Memory B cell (primary cell): ENCODE results near the gene TMEM244.
"Not testable (repeated sequence)": the region's sequence is repeated elsewhere in the genome, so short reads cannot be mapped to it uniquely, and the experiment has no call there.

Experiments used
- ATAC-seq: fragments of 150-1000 bp; cut with Tn5 transposase; 2 replicates; pipeline ENCODE4 v1.10.0; 2021; ENCODE audit warnings: low read depth, mild to moderate bottlenecking, moderate library complexity
- DNase-seq, 2 donors: peaks; one replicate each; pipeline ENCODE4 v3.0.0; 2022; ENCODE audit warnings: low spot score in 2 of 2
- H3K27ac Mint-ChIP-seq: one replicate; pipeline ENCODE4 v1.8.0; 2022; ENCODE audit warnings: mild to moderate bottlenecking, moderate library complexity, mixed read lengths
- H3K27me3 Mint-ChIP-seq: one replicate; pipeline ENCODE4 v1.8.0; 2022; ENCODE audit warnings: mixed read lengths
- H3K36me3 Mint-ChIP-seq: one replicate; pipeline ENCODE4 v1.8.0; 2022; ENCODE audit warnings: mild to moderate bottlenecking, mixed read lengths
- H3K4me1 Mint-ChIP-seq: one replicate; pipeline ENCODE4 v1.8.0; 2022; ENCODE audit warnings: mixed read lengths
- H3K4me3 Mint-ChIP-seq: one replicate; pipeline ENCODE4 v1.8.0; 2022; ENCODE audit warnings: mild to moderate bottlenecking, moderate library complexity, mixed read lengths
- H3K9me3 Mint-ChIP-seq: one replicate; pipeline ENCODE4 v1.8.0; 2022; ENCODE audit warnings: mixed read lengths

TMEM244 gene

GRCh38 chr6:129853996-129854711 lies 7.0 kb downstream of the TMEM244 start:
- Mint-ChIP-seq H3K9me3 (peaks cover 2% of the 10 kb centered on the region), H3K27me3 (no peaks in the 10 kb centered on the region), H3K4me3 (no peak overlapping the region), H3K36me3 (no peaks in the 10 kb centered on the region), H3K27ac (no peak overlapping the region), H3K4me1 (no peaks in the 10 kb centered on the region)
- no peak for ATAC-seq
- DNase-seq = no peak

GRCh38 chr6:129852257-129852858 lies 8.8 kb downstream of the TMEM244 start:
- Mint-ChIP-seq H3K27me3 (peaks cover 7% of the 10 kb centered on the region), H3K4me1 (no peaks in the 10 kb centered on the region), H3K36me3 (peaks cover 1% of the 10 kb centered on the region), H3K27ac (no peak overlapping the region), H3K9me3 (peaks cover 2% of the 10 kb centered on the region), H3K4me3 (no peak overlapping the region)
- ATAC-seq (no peak), DNase-seq (no peak)

GRCh38 chr6:129849456-129849855 lies 11.7 kb downstream of the TMEM244 start:
- ATAC-seq = no peak
- Mint-ChIP-seq H3K9me3 (no peaks in the 10 kb centered on the region), H3K27ac (no peak overlapping the region), H3K4me1 (no peaks in the 10 kb centered on the region), H3K4me3 (no peak overlapping the region), H3K36me3 (peaks cover 1% of the 10 kb centered on the region), H3K27me3 (peaks cover 7% of the 10 kb centered on the region)
- no peak for DNase-seq

- no peak overlapping the region for H3K4me3 Mint-ChIP-seq
- no peak for DNase-seq
- peaks cover 7% of the 10 kb centered on the region for H3K27me3 Mint-ChIP-seq
- peaks cover 1% of the 10 kb centered on the region for H3K36me3 Mint-ChIP-seq
- no peak overlapping the region for H3K27ac Mint-ChIP-seq
- ATAC-seq = no peak
- H3K9me3 Mint-ChIP-seq = no peaks in the 10 kb centered on the region
- no peaks in the 10 kb centered on the region for H3K4me1 Mint-ChIP-seq
Observed at GRCh38 chr6:129846761-129847160, 14.4 kb downstream of the TMEM244 start.

GRCh38 chr6:129845696-129846095 lies 15.4 kb downstream of the TMEM244 start:
- no peaks in the 10 kb centered on the region for H3K4me1 Mint-ChIP-seq
- peaks cover 7% of the 10 kb centered on the region for H3K27me3 Mint-ChIP-seq
- no peak overlapping the region for H3K4me3 Mint-ChIP-seq
- no peak overlapping the region for H3K27ac Mint-ChIP-seq
- ATAC-seq (no peak), DNase-seq (no peak)
- H3K9me3 Mint-ChIP-seq = no peaks in the 10 kb centered on the region
- H3K36me3 Mint-ChIP-seq = peaks cover 1% of the 10 kb centered on the region

GRCh38 chr6:129844118-129844891 lies 16.8 kb downstream of the TMEM244 start:
- Mint-ChIP-seq H3K27me3 (peaks cover 7% of the 10 kb centered on the region), H3K27ac (no peak overlapping the region), H3K4me3 (no peak overlapping the region), H3K4me1 (no peaks in the 10 kb centered on the region), H3K9me3 (no peaks in the 10 kb centered on the region), H3K36me3 (peaks cover 1% of the 10 kb centered on the region)
- ATAC-seq (no peak), DNase-seq (no peak)

- no peak overlapping the region for H3K4me3 Mint-ChIP-seq
- H3K27ac Mint-ChIP-seq = no peak overlapping the region
- DNase-seq (no peak), ATAC-seq (no peak)
- H3K9me3 Mint-ChIP-seq = no peaks in the 10 kb centered on the region
- H3K27me3 Mint-ChIP-seq = peaks cover 8% of the 10 kb centered on the region
- no peaks in the 10 kb centered on the region for H3K4me1 Mint-ChIP-seq
- H3K36me3 Mint-ChIP-seq = peaks cover 1% of the 10 kb centered on the region
Observed at GRCh38 chr6:129843573-129843972, 17.5 kb downstream of the TMEM244 start.

- H3K4me3 Mint-ChIP-seq = no peak overlapping the region
- DNase-seq (no peak), ATAC-seq (no peak)
- H3K36me3 Mint-ChIP-seq = peaks cover under 1% of the 10 kb centered on the region
- H3K27me3 Mint-ChIP-seq = peaks cover 4% of the 10 kb centered on the region
- no peaks in the 10 kb centered on the region for H3K9me3 Mint-ChIP-seq
- no peak overlapping the region for H3K27ac Mint-ChIP-seq
- H3K4me1 Mint-ChIP-seq = no peaks in the 10 kb centered on the region
Observed at GRCh38 chr6:129842881-129843409, 18.2 kb downstream of the TMEM244 start.

GRCh38 chr6:129842137-129842536 lies 19.0 kb downstream of the TMEM244 start:
- H3K4me3 Mint-ChIP-seq = no peak overlapping the region
- DNase-seq (no peak), ATAC-seq (no peak)
- peaks cover 2% of the 10 kb centered on the region for H3K27me3 Mint-ChIP-seq
- no peak overlapping the region for H3K27ac Mint-ChIP-seq
- H3K36me3 Mint-ChIP-seq = no peaks in the 10 kb centered on the region
- no peaks in the 10 kb centered on the region for H3K4me1 Mint-ChIP-seq
- no peaks in the 10 kb centered on the region for H3K9me3 Mint-ChIP-seq

GRCh38 chr6:129839562-129839961 lies 21.6 kb downstream of the TMEM244 start:
- H3K4me3 Mint-ChIP-seq, H3K27ac Mint-ChIP-seq, H3K4me1 Mint-ChIP-seq, DNase-seq, ATAC-seq, H3K9me3 Mint-ChIP-seq, H3K27me3 Mint-ChIP-seq, H3K36me3 Mint-ChIP-seq: not testable (repeated sequence)

GRCh38 chr6:129835691-129836090 lies 25.4 kb downstream of the TMEM244 start:
- peaks cover 9% of the 10 kb centered on the region for H3K27me3 Mint-ChIP-seq
- H3K36me3 Mint-ChIP-seq = no peaks in the 10 kb centered on the region
- DNase-seq (no peak), ATAC-seq (no peak)
- H3K4me3 Mint-ChIP-seq = no peak overlapping the region
- no peak overlapping the region for H3K27ac Mint-ChIP-seq
- no peaks in the 10 kb centered on the region for H3K4me1 Mint-ChIP-seq
- peaks cover 1% of the 10 kb centered on the region for H3K9me3 Mint-ChIP-seq

GRCh38 chr6:129832299-129832698 lies 28.8 kb downstream of the TMEM244 start:
- H3K27ac Mint-ChIP-seq = no peak overlapping the region
- ATAC-seq (no peak), DNase-seq (no peak)
- peaks cover 7% of the 10 kb centered on the region for H3K27me3 Mint-ChIP-seq
- no peak overlapping the region for H3K4me3 Mint-ChIP-seq
- peaks cover 1% of the 10 kb centered on the region for H3K9me3 Mint-ChIP-seq
- no peaks in the 10 kb centered on the region for H3K4me1 Mint-ChIP-seq
- H3K36me3 Mint-ChIP-seq = no peaks in the 10 kb centered on the region

- no peak overlapping the region for H3K27ac Mint-ChIP-seq
- no peaks in the 10 kb centered on the region for H3K9me3 Mint-ChIP-seq
- H3K4me3 Mint-ChIP-seq = no peak overlapping the region
- H3K36me3 Mint-ChIP-seq = no peaks in the 10 kb centered on the region
- ATAC-seq (no peak), DNase-seq (no peak)
- peaks cover 3% of the 10 kb centered on the region for H3K27me3 Mint-ChIP-seq
- no peaks in the 10 kb centered on the region for H3K4me1 Mint-ChIP-seq
Observed at GRCh38 chr6:129828229-129828628, 32.9 kb downstream of the TMEM244 start.

GRCh38 chr6:129818251-129818650 lies 42.9 kb downstream of the TMEM244 start:
- H3K9me3 Mint-ChIP-seq = no peaks in the 10 kb centered on the region
- no peaks in the 10 kb centered on the region for H3K36me3 Mint-ChIP-seq
- DNase-seq (no peak), ATAC-seq (no peak)
- peaks cover 14% of the 10 kb centered on the region for H3K27me3 Mint-ChIP-seq
- H3K4me1 Mint-ChIP-seq = no peaks in the 10 kb centered on the region
- H3K27ac Mint-ChIP-seq = no peak overlapping the region
- H3K4me3 Mint-ChIP-seq = no peak overlapping the region
